Epithelial cell of proximal tubule (primary cell): ENCODE measurements around the gene CKAP5. TPM values are rescaled to one million over a fixed set of nuclear protein-coding genes. Genes with fewer than 3 reads are reported as not detected.
A peak's percentile ranks its signal among the peaks of the same experiment; 100 is the strongest.
"Not testable (repeated sequence)": the region's sequence is repeated elsewhere in the genome, so short reads cannot be mapped to it uniquely, and the experiment has no call there.

Source experiments
- DNase-seq: peaks from one replicate; pipeline ENCODE4 v3.0.0-alpha.2; 2011; ENCODE audit warnings: low read depth
- H3K4me3 ChIP-seq: 2 replicates; pipeline ENCODE4 v1.5.1; 2011; ENCODE audit warnings: low read depth, mild to moderate bottlenecking, low read length
- total RNA-seq: library from RNA; depleted of rRNA; stranded (reverse); fragments of >200 nt; gene quantifications from 2 replicates; pipeline ENCODE4 v1.2.3, GENCODE V29; 2015
- TF ChIP-seq, protein P1 (sequence below): conservative IDR thresholded peaks from 2 replicates; pipeline ENCODE4 v1.5.1; 2012; ENCODE audit warnings: low read depth, mild to moderate bottlenecking, low read length

The CKAP5 gene
- total RNA-seq, 1 donor from 2014 or later, result 101 TPM

DNA sequence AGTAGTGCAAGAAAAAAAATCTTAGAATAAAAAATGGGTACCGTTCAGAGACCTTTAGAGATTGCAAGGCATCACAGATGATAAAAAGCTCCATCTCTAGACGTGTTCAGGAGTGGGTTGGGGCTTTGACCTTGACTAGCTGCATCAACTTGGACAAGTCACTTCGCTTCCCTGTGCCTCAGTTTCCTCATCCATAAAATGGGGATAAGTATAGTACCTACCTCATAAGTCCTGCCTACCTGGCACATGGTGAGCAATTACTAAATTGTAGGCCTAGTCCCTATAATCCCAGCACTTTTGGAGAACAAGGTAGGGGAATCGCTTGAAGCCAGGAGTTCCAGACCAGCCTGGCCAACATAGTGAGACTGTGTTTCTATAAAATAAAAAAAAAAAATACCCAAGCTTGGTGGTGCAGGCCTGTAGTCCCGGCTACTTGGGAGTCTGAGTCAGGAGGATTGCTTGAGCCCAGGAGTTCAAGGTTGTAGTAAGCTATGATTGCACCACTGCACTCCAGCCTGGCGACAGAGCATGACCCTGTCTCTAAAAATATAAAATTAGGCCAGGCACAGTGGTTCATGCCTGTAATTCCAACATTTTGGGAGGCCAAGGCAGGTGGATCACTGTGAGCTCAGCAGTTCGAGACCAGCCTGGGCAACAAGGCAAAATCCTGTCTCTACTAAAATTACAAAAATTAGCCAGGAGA lies 133.1 kb downstream of the CKAP5 start:
- no peak for DNase-seq
- no peak overlapping the region for H3K4me3 ChIP-seq
- TF ChIP-seq, protein P1, sequence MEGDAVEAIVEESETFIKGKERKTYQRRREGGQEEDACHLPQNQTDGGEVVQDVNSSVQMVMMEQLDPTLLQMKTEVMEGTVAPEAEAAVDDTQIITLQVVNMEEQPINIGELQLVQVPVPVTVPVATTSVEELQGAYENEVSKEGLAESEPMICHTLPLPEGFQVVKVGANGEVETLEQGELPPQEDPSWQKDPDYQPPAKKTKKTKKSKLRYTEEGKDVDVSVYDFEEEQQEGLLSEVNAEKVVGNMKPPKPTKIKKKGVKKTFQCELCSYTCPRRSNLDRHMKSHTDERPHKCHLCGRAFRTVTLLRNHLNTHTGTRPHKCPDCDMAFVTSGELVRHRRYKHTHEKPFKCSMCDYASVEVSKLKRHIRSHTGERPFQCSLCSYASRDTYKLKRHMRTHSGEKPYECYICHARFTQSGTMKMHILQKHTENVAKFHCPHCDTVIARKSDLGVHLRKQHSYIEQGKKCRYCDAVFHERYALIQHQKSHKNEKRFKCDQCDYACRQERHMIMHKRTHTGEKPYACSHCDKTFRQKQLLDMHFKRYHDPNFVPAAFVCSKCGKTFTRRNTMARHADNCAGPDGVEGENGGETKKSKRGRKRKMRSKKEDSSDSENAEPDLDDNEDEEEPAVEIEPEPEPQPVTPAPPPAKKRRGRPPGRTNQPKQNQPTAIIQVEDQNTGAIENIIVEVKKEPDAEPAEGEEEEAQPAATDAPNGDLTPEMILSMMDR, result no peak

DNA sequence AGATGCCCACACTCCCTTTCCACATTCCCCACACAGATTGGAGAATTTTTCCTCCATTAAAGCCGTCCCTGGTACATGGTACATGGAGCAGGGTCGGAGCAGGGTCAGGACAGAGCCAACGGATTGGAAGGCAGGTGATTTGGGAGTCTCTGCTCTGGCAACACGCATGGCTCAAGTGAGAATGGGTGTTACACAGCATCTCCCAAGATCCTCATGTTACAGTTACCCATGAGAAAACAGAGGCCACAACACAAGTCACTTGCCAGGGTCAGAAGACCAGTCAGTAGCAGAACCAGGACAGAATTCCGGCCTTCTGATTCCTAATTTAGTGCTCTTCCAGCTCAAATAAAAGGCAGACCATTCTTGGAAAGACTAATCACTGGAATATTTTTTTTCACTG lies 134.8 kb downstream of the CKAP5 start:
- DNase-seq, result no peak
- TF ChIP-seq, protein P1, result no peak
- H3K4me3 ChIP-seq, result no peak overlapping the region

GRCh38 chr11:46710821-46711269 lies 135.2 kb downstream of the CKAP5 start:
- TF ChIP-seq, protein P1, result no peak
- peak; percentile 83 for DNase-seq
- H3K4me3 ChIP-seq, result no peak overlapping the region

- not testable (repeated sequence) for DNase-seq, H3K4me3 ChIP-seq
These were observed 136.7 kb downstream of the CKAP5 start for GRCh38 chr11:46709351-46709750.

- H3K4me3 ChIP-seq, result no peak overlapping the region
- TF ChIP-seq, protein P1, result no peak
- DNase-seq, result no peak
These were observed 139.2 kb downstream of the CKAP5 start for GRCh38 chr11:46706886-46707285.

- TF ChIP-seq, protein P1, result no peak
- no peak for DNase-seq
- no peak overlapping the region for H3K4me3 ChIP-seq
These were observed 140.9 kb downstream of the CKAP5 start for GRCh38 chr11:46705070-46705688.

DNA sequence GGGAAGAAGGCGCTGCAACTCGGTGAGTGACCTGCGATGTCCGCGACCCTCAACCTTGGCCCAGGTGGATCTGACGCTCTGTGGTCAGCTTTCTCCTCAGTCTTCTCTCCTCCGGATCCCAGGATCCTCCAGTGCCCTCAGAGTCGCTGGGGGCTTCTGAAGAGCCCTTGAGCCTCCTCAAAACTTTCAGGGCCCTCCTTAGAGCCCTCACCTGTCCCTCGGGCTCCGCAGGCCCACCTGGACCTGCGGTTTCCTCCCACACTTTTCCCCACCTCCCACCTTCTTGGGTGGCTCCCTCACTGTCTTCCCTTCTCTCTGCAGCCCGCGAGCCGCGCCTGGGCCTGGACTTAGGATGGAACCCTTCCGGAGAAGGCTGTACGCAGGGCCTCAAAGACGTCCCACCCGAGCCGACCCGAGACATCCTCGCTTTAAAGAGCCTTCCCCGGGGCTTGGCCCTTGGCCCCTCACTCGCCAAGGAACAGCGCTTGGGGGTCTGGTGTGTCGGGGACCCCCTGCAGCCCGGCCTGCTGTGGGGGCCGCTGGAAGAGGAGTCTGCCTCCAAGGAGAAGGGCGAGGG lies 144.9 kb downstream of the CKAP5 start:
- peak overlapping the region; percentile 100 for H3K4me3 ChIP-seq
- no peak for DNase-seq
- TF ChIP-seq, protein P1, result no peak
